ENCODE measurements around the gene SUMF1. TPM values are rescaled to one million over a fixed set of nuclear protein-coding genes. Genes with fewer than 3 reads are reported as not detected.

SUMF1 gene
- total RNA-seq, 1 experiment from 2014 or later = 79.1 TPM

GRCh38 chr3:4406746-4407568 is 60.1 kb downstream of the SUMF1 start:
- ATAC-seq (peak; percentile 86), DNase-seq (peak; percentile 76)
- no peak for TF ChIP-seq EZH2 (IDR thresholded peaks at IDR 0.05; ENCODE audit: low read length, unreplicated experiment)
- TF ChIP-seq CTCF (conservative IDR thresholded peaks at IDR 0.05; ENCODE audit: low read depth, low read length) = no peak
- no peak for TF ChIP-seq EZH2phosphoT487 (IDR thresholded peaks at IDR 0.05; ENCODE audit: borderline replicate concordance, low read length)
- Histone ChIP-seq H2AFZ (ENCODE audit: low read length) (0 out of 2 replicates have a peak overlapping the region, but pooled peaks have one; percentile 18), H3K36me3 (ENCODE audit: low read depth, low read length) (0 out of 2 replicates have a peak, but pooled peaks cover 6% of the 10 kb centered on the region), H3K79me2 (ENCODE audit: low read length) (no peaks in the 10 kb centered on the region), H3K27me3 (ENCODE audit: low read length) (no peaks in the 10 kb centered on the region), H3K4me2 (ENCODE audit: low read length) (peak overlapping the region; percentile 32), H3K9me2 (replicated peaks; ENCODE audit: low read length) (no peaks in the 10 kb centered on the region), H3F3A (ENCODE audit: low read length, unreplicated experiment) (no peaks in the 10 kb centered on the region), H3K9ac (ENCODE audit: low read length) (peak overlapping the region; percentile 68), H3K27ac (ENCODE audit: low read length) (peak overlapping the region; percentile 91), H3K4me1 (ENCODE audit: insufficient read depth, low read length) (peaks cover 53% of the 10 kb centered on the region), H3K9me3 (ENCODE audit: low read length) (no peaks in the 10 kb centered on the region), H4K20me1 (ENCODE audit: low read length) (no peaks in the 10 kb centered on the region), H3K4me3 (ENCODE audit: low read length) (no peak overlapping the region; the same call in 1 of the 2 replicates)
- ChIA-PET POLR2A (ENCODE audit: unreplicated experiment) (no interaction called here), CTCF (interaction anchor here (0.6 to 1.0 kb wide), 3 partner anchors 8 to 226 kb away, joined by 4 to 6 read pairs (median 5); no protein-coding TSS in a partner anchor)
- intact Hi-C loops (cut with micrococcal nuclease) = loop anchor here (5.0 kb wide), 1 partner anchor 780 kb away; the partner anchor contains the start of gene EDEM1
- no TSS peak for BruUV-seq (replicated peaks)

GRCh38 chr3:4404881-4405280 is 62.2 kb downstream of the SUMF1 start:
- no peaks in the 10 kb centered on the region for H3F3A ChIP-seq (ENCODE audit: low read length, unreplicated experiment)
- no peaks in the 10 kb centered on the region for H3K27me3 ChIP-seq (ENCODE audit: low read length)
- ATAC-seq (no peak), DNase-seq (no peak)
- H3K9me2 ChIP-seq (replicated peaks; ENCODE audit: low read length) = no peaks in the 10 kb centered on the region
- BruUV-seq (replicated peaks) = no TSS peak
- peaks cover 33% of the 10 kb centered on the region for H3K4me1 ChIP-seq (ENCODE audit: insufficient read depth, low read length)
- 0 out of 2 replicates have a peak, but pooled peaks cover 6% of the 10 kb centered on the region for H3K36me3 ChIP-seq (ENCODE audit: low read depth, low read length)
- intact Hi-C loops (cut with micrococcal nuclease) = loop anchor here (5.0 kb wide), 1 partner anchor 782 kb away; the partner anchor contains the start of gene EDEM1
- CTCF ChIA-PET = no interaction called here
- H2AFZ ChIP-seq (ENCODE audit: low read length) = no peak overlapping the region
- H3K4me3 ChIP-seq (ENCODE audit: low read length) = no peak overlapping the region
- no peak for TF ChIP-seq CTCF (conservative IDR thresholded peaks at IDR 0.05; ENCODE audit: low read depth, low read length)
- no peak for TF ChIP-seq EZH2 (IDR thresholded peaks at IDR 0.05; ENCODE audit: low read length, unreplicated experiment)
- TF ChIP-seq EZH2phosphoT487 (IDR thresholded peaks at IDR 0.05; ENCODE audit: borderline replicate concordance, low read length) = no peak
- no peaks in the 10 kb centered on the region for H3K9me3 ChIP-seq (ENCODE audit: low read length)
- H3K4me2 ChIP-seq (ENCODE audit: low read length) = no peak overlapping the region
- H4K20me1 ChIP-seq (ENCODE audit: low read length) = no peaks in the 10 kb centered on the region
- POLR2A ChIA-PET (ENCODE audit: unreplicated experiment) = no interaction called here
- H3K9ac ChIP-seq (ENCODE audit: low read length) = no peak overlapping the region
- H3K79me2 ChIP-seq (ENCODE audit: low read length) = no peaks in the 10 kb centered on the region
- H3K27ac ChIP-seq (ENCODE audit: low read length) = no peak overlapping the region

GRCh38 chr3:4401441-4401840 is 65.6 kb downstream of the SUMF1 start:
- POLR2A ChIA-PET (ENCODE audit: unreplicated experiment) = no interaction called here
- Histone ChIP-seq H3K27ac (ENCODE audit: low read length) (no peak overlapping the region), H3K9me3 (ENCODE audit: low read length) (no peaks in the 10 kb centered on the region), H3F3A (ENCODE audit: low read length, unreplicated experiment) (no peaks in the 10 kb centered on the region), H4K20me1 (ENCODE audit: low read length) (no peaks in the 10 kb centered on the region), H3K27me3 (ENCODE audit: low read length) (no peaks in the 10 kb centered on the region), H3K4me3 (ENCODE audit: low read length) (no peak overlapping the region), H3K9me2 (replicated peaks; ENCODE audit: low read length) (no peaks in the 10 kb centered on the region), H3K4me1 (ENCODE audit: insufficient read depth, low read length) (peaks cover 6% of the 10 kb centered on the region), H3K79me2 (ENCODE audit: low read length) (no peaks in the 10 kb centered on the region), H3K9ac (ENCODE audit: low read length) (no peak overlapping the region), H3K4me2 (ENCODE audit: low read length) (no peak overlapping the region), H3K36me3 (ENCODE audit: low read depth, low read length) (0 out of 2 replicates have a peak, but pooled peaks cover 3% of the 10 kb centered on the region), H2AFZ (ENCODE audit: low read length) (no peak overlapping the region)
- CTCF ChIA-PET = no interaction called here
- no TSS peak for BruUV-seq (replicated peaks)
- ATAC-seq (no peak), DNase-seq (no peak)
- intact Hi-C loops (cut with micrococcal nuclease) = no loop called here
- no peak for TF ChIP-seq EZH2phosphoT487 (IDR thresholded peaks at IDR 0.05; ENCODE audit: borderline replicate concordance, low read length)
- no peak for TF ChIP-seq EZH2 (IDR thresholded peaks at IDR 0.05; ENCODE audit: low read length, unreplicated experiment)
- TF ChIP-seq CTCF (conservative IDR thresholded peaks at IDR 0.05; ENCODE audit: low read depth, low read length) = no peak

All from PC-3 (cell line).